CD4-positive, alpha-beta T cell treated with Interleukin-15 for 1 hour (primary cell): ENCODE measurements around the gene GRIK4.
"Not testable (repeated sequence)": the region's sequence is repeated elsewhere in the genome, so short reads cannot be mapped to it uniquely, and the experiment has no call there.

ENCODE experiments used
- DNase-seq: peaks from one replicate; pipeline ENCODE4 v3.0.0-alpha.2; 2020

The GRIK4 gene

DNA sequence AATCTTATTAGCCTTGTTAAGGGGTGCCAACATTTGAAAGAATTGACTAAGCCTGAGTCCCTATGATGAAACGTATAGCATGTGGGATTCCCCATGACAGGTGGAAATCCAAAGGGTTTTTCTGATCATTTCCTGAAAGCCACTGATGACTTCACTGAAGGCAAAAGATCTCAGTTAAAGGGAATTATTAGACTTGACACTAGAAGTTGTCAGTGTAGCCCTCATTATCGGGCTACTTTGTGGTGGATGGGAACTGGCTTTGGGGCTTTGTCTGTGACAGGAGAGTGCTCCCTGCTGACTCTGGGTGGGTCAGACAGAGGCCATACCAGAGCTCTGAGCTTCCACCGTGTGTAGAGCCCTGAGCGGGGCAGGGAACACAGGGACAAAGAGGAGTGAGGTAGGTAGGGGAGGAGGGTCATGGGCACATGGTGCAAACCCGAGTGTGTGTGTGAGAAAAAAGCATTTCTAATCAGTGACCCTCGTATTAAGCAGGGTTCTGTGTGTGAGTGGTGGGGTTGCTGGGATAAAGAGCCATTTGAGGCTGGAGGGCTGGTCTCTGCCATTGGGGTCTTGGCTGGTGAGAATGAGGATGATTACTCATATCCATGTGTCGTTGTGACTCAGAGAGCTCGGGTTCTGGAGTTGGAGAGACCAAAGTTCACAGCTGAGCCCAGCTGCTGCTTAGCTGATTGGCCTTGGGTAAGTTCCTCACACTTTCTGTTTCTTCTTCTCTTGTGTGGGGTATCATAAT, 101.1 kb downstream of the GRIK4 start:
- DNase-seq, result no peak

DNA sequence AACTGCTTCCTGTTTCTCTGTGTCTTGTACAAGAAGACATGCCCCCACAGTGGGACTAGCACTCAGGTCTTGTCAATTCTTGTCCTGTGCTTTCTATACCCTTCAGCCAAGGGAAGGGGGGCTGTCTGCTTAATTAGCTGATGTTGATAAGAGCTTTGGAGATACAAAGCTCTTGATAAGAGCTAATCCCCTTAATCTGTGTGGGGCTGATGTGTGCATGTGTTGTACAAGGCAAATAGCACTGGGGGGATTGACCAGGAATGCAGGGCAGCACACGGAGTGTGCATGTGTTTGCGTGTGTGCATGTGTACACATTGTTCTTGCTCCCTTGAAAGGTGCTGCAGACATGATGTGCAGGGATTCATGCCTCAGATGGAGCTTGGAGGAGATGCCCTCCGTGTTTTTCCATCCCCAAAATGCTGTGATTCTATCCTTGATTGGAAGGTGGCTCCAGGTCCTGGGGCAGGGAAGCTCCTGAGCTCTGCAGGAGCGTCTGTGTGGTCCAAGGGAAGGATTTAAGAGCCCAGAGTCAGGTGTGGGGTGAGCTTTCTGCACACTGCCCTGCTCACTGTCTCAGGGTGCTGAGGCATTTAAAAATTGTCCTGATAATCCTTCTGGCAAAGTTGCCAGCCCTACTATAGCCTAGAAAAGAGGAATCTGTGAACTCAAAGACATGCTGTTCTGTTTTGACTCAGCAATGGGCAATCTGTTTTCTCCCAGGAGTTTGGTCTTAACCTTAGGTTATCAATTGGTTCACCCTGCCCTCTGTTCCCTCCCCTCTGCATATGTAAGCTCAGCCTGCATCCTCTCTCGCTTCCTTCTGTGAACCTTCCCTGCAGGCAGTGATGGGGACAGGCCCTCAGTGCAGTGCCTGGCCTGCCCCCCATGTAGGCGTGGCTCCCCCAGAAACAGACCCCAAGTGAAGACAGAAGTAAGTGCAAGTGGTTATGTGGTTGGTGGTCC, 102.0 kb downstream of the GRIK4 start:
- no peak for DNase-seq

DNA sequence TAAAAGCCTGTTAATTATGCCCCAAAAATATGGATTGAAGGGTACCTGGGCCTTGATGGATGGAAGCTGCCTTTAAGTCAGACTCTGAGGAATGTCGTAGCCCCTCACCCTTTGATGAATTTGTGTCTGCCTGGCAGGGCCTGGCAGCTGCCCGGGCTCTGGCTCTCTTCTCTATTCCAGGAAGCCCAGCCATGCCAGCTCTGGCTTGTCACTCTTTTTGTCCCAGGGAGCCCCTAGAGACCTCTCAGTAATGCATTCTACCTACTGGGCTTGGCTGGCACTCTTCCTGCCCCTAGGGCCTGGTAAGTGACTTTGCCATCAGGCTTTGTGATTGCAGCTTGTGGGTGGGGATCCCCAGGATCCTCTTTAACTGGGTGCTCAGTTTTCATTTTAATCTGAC, 103.8 kb downstream of the GRIK4 start:
- no peak for DNase-seq

DNA sequence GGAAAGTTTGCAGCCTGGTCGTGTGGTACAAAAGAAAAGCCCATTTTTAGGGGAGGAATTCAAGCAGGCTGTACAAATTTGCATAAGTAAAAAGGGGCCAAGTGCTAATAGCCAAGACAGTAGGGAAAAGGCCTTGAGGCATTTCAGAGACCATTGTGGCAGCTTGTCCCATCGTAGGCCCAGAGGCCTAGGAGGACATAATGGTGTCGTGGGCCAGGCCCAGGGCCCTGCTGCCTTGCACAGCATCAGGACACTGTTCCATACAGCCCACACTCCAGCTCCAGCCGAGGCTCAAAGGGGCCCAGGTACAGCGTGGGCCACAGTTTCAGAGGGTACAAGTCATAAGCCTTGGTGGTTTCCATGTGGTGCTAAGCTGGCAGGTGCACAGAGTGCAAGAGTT, 106.9 kb downstream of the GRIK4 start:
- no peak for DNase-seq

DNA sequence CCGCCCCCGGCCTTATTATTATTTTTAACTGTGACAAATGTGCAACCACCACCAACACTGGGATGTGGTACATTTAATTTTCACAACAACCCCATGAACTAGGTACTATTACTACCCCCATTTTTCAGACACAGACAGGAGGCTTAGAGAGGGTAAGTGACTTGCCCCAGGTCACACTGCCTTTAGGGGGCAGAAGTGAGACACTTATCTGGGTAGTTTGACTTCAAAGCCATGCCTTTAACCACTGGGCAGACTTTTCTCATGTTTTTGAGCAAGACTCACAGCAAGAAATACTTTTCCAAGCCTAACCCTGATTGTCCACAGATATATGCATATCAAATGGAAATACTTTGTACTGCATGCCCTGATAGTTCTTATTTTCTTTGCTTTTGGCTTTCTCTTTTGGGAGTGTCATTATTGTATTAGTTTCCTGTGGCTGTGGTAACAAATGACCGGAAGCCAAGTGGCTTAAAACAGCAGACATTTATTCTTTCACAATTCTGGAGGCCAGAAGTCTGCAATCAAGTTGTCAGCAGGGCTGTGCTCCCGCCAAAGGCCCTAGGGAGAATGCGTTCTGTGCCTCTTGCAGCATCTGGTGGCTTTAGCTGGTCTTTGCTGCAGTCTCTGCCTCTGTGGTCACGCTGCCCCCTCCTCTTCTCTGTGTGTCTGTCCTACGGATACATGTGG, 110.8 kb downstream of the GRIK4 start:
- no peak for DNase-seq

DNA sequence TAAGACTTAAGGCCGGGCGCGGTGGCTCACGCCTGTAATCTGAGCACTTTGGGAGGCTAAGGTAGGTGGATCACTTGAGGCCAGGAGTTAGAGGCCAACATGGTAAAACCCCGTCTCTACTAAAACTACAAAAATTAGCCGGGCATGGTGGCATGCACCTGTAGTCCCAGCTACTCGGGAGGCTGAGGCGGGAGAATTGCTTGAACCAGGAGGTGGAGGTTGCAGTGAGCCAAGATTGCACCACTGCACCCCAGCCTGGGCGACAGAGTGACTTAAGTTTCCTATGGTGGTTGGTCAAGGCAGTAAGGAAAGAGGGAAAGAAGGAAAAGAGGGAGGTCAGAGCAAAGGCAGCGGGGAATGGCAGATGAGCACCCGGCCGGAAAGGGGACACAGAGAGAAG, 113.4 kb downstream of the GRIK4 start:
- DNase-seq, result not testable (repeated sequence)

DNA sequence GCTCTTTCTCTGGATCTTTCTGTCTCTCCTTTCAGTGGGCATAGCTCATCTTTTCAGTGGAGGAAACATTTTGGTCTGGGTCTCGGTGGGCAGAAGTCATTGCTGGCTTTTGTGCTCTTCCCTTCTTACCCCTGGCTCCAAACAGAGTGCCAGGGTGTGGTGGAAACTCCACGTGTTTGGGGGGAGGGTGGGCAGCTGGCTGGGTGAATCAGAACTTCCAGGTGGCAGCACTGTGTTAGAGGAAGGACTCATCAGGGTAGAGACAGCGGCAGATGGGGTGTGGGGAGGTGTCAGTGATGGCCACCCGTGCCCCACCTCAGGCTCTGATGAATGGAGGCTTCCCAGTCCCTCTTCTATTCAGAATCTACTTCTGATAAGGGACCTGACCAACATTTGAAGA, 114.0 kb downstream of the GRIK4 start:
- no peak for DNase-seq

DNA sequence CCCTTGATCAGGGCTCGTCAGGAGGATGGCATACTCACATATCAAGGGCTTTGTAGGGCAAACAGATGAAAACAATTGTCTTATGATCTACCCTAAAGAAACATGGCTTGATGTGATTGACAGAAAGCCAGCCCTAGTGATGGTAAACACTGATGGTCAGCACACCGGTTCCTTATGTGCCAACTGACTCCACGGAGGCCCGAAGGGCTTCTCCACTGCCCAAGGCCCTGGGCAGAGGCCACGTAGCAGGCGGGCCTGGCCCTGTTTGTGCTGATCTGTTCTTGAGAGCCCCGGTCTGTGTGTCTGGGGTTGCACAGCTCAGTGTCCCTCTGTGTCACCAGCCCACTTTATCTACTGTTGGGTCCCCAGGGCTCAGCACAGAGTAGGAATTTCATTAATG, 115.2 kb downstream of the GRIK4 start:
- DNase-seq, result no peak

DNA sequence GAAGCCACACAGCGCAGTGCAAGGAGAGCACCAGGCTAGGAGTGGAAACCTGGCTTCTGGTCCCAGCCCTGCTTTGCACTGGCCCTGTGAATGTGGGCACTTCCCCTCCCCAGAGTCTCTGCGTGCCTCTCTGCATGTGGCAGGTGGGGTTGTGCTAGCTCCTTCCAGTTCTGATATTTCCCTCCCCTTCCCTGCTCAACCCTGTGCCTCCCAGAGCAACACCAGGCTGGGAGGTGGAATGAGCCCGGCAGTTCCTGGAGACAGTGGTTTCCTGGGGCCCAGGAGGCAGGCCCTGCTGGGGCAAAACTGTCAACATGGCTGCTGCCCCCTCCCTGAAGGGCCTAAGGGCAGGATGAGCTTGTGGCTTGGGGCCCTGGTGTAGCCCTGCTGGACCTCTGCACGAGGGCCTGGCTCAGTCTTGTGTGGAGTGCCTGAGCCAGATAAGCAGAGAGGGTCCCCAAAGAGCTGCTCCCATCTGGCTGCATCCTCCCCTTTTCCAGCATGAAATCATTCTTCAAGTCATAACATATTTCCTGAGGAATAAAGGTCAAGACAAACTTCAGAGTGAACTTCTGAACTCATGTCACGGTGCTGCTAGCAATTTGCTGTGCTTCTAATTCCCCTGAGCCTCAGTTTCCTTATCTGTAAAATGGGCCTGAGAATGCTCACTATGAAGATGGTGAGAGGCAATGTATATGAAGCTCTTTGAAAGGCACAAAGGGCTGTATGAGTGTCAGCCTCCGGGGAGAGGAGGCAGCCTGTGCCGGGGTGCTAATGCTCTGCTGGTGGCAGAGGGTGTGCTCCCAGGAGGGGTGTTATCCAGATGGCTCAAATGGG, 116.0 kb downstream of the GRIK4 start:
- no peak for DNase-seq

DNA sequence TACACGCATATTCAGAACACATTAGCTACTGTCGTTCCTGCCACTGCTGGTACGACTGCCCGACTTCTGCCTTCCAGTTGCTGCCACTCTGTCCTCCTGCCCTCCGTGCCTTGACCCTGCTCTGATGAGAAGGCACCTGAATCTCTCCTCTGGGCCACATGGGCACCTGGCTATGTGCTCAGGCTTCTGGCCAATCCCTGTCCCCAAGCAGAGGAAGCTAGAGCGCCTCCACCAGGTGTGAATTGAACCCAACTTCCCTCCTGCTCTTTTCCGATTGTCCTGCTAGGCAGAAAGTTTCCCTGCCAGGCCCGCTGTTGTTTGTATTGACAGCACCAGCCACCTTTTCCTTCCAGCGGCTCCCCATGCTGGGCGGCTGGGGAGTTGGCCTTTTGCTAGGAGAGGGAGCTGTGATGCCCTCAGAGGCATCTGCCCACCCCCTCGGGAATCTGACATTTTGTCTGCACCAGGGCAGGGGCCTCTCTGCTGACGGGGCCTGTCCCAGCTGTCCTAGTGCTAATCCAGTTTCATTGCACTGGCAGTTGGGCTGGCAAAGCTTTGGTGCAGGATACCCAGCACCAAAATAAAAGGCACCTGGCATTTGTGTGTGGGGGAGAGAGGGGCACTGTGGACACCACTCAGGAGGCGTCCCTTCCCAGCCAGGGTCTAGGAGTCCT, 118.0 kb downstream of the GRIK4 start:
- DNase-seq, result no peak

DNA sequence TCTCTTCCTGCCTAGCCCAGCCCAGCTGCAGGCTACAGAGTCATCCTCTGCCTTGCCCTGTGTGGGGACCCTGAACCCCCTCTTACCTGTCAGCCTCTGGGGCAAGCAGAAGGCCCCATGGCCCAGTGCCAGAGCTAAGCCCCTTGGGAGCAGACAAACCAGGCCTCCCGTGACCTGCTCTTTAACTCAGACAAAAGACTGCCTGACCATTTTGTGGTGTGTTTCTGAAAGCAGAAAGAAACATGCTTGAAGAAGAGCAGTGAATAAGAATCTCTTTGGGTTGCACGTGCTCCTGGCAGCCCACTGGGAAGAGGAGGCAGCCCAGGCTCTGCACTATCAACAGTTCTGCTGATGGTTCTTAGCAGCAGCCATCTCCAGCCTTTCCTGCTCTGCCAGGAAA, 118.6 kb downstream of the GRIK4 start:
- DNase-seq, result no peak

DNA sequence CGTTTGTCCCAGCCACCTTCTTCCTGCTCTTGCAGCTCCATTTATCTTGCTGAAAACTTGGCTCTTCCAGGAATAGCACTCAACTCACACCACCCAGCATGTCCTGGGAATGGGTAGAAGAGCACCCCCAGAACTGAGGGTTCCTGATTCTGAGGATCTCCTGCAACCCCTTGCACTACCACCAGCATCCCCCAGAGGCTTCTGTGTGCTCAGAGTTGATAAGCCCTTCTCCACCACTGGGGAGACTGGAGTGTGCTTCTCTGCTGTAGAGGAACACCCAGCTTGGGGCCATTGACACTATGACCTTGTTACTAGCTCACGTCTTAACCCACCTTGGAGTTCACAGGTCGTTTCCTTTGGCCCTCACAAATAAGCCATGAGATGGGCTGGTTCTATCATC, 121.0 kb downstream of the GRIK4 start:
- no peak for DNase-seq

DNA sequence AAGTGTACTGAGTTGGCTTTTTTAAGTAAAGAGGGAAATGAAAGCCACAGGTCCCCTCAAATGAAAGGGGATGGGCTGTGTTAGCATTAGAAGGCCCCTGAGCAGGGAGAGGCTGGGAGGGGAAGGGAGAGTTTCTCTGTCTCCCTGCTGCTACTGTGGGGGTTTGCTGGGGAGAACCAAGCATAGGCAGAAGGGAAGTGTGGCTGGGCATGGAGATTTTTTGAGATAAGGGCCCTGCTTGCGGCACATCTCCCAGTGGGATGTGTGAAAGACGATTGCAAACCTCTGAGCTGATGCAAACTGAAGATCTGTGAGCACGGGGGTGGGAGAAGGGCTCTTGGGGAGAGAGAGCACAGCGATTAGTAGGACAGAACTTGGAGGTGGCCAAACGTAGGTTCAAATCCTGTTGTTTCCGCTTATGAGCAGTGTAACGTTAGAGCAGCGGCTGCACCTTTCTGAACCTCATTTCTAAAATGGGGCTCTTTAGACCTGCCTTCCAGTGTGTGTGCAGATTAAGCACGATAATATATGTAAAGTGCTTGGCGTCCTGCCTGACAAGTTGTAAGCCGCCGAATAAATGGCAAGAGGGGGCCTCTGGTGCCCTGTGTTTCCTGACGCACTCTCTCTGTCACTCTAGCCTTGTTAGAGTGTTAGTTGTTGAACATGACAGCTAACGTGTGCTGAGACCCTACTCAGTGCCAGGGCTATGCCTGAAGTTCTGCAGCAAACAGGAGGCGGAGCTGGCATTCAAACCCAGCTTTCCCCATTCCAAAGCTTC, 122.3 kb downstream of the GRIK4 start:
- DNase-seq, result no peak

DNA sequence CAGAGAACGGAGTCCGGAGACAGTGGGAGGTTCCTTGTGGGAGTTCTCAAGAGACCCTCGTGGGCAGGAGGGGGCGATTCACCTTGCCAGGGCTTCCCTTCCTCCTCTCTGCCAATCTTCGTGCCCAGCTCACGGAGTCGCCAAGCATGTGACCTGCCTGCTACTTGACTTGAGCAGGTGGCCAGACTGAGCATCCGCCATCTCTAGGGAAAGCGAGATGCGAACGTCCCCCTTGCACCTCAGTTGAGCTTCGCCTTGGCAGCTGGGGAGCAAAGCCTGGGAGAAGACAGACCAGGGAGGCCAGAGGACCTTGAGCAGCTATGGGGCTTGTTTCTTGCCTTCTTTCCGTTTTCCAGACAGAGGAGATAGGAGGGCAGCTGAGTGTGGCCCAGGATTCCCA, 123.2 kb downstream of the GRIK4 start:
- DNase-seq, result no peak

DNA sequence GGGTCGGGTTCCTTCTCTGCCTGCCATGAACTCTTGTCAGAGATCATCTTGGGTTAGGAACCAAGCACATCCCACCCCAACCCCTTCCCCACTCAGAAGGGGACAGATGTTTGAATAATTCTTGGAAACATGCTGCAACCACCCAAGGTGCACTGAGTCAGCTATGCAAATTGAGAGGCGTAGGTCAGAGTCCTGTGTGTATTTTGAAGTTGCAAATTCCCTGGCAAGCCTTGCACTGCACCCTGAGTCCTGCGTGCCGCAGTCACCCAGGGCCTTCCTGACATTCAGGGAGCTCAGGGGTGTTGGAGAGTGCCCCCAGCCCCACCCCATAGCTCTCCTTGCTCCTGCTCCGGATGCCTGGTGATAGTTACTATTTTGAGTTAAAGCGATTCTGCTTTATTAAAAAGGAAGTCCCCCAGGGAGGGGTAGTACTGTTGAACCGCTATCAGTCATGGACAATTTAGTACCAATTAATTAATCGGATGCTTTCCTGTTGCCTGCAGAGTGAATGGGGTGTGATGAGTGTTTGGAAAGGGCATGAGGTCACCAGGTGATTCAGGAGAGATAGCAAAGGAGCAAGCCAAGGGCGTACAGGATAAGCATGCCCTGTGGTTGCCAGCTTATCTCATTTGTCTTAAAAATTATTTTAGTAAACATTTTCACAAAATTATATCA, 123.7 kb downstream of the GRIK4 start:
- DNase-seq, result no peak

DNA sequence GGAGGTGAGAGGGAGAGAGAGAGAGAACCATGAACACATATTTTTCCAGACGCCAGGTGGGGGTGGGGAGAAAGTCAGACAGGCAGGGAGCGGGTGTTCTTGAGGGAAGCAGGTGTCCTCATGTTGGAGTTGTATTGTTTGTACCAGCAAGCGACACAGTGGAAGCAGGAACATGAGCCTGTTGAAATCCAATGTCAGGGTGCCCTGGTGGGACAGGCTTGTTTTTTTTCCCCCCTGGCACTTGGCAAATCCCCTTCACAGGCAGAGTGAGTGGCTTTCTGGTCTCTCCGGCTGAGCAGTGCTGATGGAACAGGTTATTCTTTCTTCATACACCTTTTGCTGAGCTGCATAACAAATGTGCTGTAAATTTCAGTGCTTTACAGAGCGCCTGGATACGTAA, 125.6 kb downstream of the GRIK4 start:
- DNase-seq, result no peak

DNA sequence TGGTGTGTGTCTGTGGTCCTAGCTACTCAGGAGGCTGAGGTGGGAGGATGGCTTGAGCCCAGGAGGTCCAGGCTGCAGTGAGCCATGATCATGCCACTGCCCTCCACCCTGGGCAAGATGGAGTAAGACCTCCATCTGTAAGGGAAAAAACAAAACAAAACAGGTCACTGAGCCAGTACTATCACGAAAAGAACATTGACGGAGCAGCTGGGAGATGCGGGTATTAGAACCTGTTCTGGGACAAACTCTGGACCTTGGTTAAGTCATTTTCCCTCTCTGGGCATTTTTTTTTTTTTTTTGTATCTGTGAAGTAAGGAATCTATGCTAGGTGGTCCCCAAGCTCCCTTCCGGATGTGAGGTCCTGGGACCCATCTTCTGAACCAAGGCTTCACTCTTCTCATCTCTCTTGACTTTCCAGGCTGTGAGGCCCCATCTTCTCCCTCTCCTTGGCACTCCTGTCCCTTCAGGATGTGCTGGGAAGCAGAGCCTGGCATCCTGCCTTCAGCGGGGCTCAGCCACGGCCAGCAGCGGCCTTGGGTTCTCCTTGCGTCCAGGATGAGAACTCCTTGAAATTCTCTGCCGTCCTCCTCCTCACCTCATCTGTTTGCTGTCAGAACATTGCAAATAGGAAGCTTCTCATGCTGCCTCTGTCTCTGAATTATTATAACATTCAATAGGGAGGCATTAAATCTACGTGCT, 130.8 kb downstream of the GRIK4 start:
- no peak for DNase-seq

DNA sequence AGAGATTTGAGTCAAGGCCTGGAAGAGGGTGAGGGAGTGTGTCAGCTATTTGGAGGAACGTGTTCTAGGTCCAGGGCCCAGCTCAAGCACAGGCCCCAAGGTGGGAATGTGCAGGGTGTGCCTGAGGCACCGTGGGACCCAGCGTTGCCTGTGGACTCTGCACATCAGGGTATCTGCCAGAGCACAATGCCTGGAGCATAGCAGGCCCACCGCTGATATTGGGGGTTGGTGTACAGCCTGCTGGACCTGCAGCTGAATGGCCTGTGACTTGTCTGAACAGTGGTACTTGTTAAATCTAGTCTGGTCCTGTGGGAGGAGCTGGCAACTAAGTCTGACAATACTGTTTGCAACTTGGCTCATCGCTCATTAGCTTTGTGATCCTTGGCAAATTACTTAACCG, 131.7 kb downstream of the GRIK4 start:
- DNase-seq, result no peak

DNA sequence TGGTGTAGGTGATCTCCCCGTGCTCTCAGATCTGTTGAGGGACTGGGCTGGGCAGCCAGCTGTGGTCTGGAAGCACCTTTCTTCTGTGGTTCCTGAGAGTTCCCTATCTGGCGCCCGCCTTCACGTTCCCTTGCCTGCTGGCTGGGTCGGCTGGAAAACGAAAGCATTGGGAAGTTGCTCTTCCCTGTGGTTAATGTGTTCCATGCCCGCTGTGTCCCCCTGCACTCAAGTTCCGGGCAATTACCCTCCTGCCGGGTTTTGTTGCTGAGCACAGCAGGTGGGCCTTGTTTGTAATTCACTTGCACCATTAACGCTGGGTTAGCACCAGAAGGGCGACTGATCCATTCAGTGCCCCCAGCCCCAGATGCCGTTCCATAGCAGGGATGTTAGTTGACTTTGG, 134.1 kb downstream of the GRIK4 start:
- DNase-seq, result no peak

DNA sequence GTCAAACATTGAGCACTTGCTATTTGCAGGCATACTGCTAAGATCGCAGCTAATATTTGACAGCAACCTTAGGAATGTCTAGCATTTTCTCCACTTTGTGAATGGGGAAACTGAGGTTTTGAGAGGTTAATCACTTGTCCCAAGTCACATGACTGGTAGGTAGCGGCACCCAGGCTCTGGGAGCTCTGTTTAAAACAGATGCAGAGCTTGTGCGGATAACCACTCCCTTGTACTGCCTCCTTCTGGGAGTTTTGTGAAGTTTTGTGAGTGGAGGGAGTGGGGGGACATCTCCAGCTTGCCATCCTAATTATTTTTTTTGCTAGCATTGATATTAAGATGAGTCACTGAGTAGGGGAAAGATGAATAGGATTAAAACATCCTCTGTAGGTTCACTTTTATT, 134.7 kb downstream of the GRIK4 start:
- DNase-seq, result no peak
